ENCODE results near the gene CDC14B.

CDC14B gene

DNA sequence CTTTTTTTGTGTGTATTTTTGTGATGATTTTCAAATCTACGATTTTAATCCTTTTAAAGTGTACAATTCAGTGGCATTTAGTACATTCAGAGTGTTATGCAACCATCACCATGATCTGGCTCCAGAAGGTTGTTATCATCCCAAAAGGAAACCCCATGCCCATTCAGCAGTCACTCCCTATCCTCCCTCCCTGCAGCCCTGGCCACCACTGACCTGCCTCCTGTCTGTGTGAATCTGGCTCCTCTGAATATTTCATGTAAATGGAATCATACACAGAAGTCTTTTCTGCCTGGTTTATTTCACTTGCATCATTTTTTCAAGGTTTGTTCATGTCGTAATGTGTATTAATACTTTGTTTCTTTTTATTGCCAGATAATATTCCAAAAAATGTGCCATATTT lies 137.2 kb downstream of the CDC14B start:
- TF ChIP-seq ZNF384 (IDR thresholded peaks at IDR 0.05) (no peak), LEF1 (IDR thresholded peaks at IDR 0.05; ENCODE audit: borderline replicate concordance) (no peak), FOXM1 (IDR thresholded peaks at IDR 0.05; ENCODE audit: borderline replicate concordance) (no peak)
- no peak for DNase-seq (ENCODE audit: extremely low spot score)
- CTCF ChIA-PET = no interaction called here
- POLR2A ChIA-PET = interaction anchor here (0.6 kb wide), 1 partner anchor 33 kb away, joined by 3 read pairs; the partner anchor contains the start of gene HABP4

GRCh38 chr9:96480736-96481135 lies 138.9 kb downstream of the CDC14B start:
- no peak for DNase-seq (ENCODE audit: extremely low spot score)
- TF ChIP-seq ELF4 (IDR thresholded peaks at IDR 0.05) = no peak
- no peak for TF ChIP-seq LEF1 (IDR thresholded peaks at IDR 0.05; ENCODE audit: borderline replicate concordance)
- no peak for TF ChIP-seq ZNF384 (IDR thresholded peaks at IDR 0.05)
- no peak for TF ChIP-seq FOXM1 (IDR thresholded peaks at IDR 0.05; ENCODE audit: borderline replicate concordance)
- TF ChIP-seq SUZ12 (IDR thresholded peaks at IDR 0.05) = no peak
- no peak for TF ChIP-seq CTBP1 (IDR thresholded peaks at IDR 0.05; ENCODE audit: borderline replicate concordance)
- no peak for TF ChIP-seq FOXA1 (IDR thresholded peaks at IDR 0.05)
- TF ChIP-seq HDGF (IDR thresholded peaks at IDR 0.05; ENCODE audit: borderline replicate concordance) = no peak
- TF ChIP-seq SP1 (IDR thresholded peaks at IDR 0.05) = no peak
- TF ChIP-seq BHLHE40 (IDR thresholded peaks at IDR 0.05; ENCODE audit: borderline replicate concordance) = no peak
- TF ChIP-seq ARNT (IDR thresholded peaks at IDR 0.05) = no peak
- no peak for TF ChIP-seq L3MBTL2 (conservative IDR thresholded peaks at IDR 0.05)
- TF ChIP-seq, protein P1, sequence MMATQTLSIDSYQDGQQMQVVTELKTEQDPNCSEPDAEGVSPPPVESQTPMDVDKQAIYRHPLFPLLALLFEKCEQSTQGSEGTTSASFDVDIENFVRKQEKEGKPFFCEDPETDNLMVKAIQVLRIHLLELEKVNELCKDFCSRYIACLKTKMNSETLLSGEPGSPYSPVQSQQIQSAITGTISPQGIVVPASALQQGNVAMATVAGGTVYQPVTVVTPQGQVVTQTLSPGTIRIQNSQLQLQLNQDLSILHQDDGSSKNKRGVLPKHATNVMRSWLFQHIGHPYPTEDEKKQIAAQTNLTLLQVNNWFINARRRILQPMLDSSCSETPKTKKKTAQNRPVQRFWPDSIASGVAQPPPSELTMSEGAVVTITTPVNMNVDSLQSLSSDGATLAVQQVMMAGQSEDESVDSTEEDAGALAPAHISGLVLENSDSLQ (IDR thresholded peaks at IDR 0.05) = no peak
- no peak for TF ChIP-seq TARDBP (IDR thresholded peaks at IDR 0.05)
- TF ChIP-seq FOXK2 (IDR thresholded peaks at IDR 0.05) = no peak
- no peak for TF ChIP-seq NFRKB (IDR thresholded peaks at IDR 0.05)
- POLR2A ChIA-PET = no interaction called here
- CTCF ChIA-PET = no interaction called here

- POLR2A ChIA-PET = no interaction called here
- CTCF ChIA-PET = interaction anchor here (0.7 kb wide), 1 partner anchor 16 kb away, joined by 3 read pairs; no protein-coding TSS in a partner anchor
- DNase-seq (ENCODE audit: extremely low spot score) = no peak
Observed at GRCh38 chr9:96478829-96479371, 140.7 kb downstream of the CDC14B start.

DNA sequence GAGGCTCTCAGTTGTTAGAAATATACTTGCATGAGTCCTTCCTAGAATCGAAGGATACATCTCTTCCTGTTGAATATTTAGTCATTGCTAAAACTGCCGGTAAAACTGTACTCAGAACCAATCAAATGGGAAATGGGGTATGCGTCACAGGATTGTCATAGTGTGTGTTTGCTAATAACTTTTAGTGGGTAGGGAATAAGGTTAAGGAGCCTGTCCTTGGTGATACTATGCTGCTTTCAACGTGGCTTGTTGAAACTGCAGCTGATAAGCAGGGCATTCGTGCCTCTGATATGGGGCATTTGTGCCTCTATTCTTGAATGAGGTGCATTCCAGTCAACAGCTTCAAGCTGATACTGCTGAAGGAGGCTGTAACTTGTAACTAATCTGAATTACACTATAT lies 143.1 kb downstream of the CDC14B start:
- CTCF ChIA-PET = no interaction called here

More at GRCh38 chr9:96478829-96479371, 140.7 kb downstream of the CDC14B start:
- TF ChIP-seq FOXM1 (IDR thresholded peaks at IDR 0.05; ENCODE audit: borderline replicate concordance) = no peak
- no peak for TF ChIP-seq ARNT (IDR thresholded peaks at IDR 0.05)
- no peak for TF ChIP-seq HDGF (IDR thresholded peaks at IDR 0.05; ENCODE audit: borderline replicate concordance)
- TF ChIP-seq, protein P1 (IDR thresholded peaks at IDR 0.05) = no peak
- TF ChIP-seq NFRKB (IDR thresholded peaks at IDR 0.05) = no peak
- TF ChIP-seq FOXK2 (IDR thresholded peaks at IDR 0.05) = no peak
- no peak for TF ChIP-seq TARDBP (IDR thresholded peaks at IDR 0.05)
- TF ChIP-seq ELF4 (IDR thresholded peaks at IDR 0.05) = no peak

GRCh38 chr9:96476013-96476412 lies 143.6 kb downstream of the CDC14B start:
- ChIA-PET POLR2A (no interaction called here), CTCF (no interaction called here)
- no peak for DNase-seq (ENCODE audit: extremely low spot score)
- no peak for TF ChIP-seq ELF4 (IDR thresholded peaks at IDR 0.05)
- TF ChIP-seq CTBP1 (IDR thresholded peaks at IDR 0.05; ENCODE audit: borderline replicate concordance) = no peak
- TF ChIP-seq, protein P1 (IDR thresholded peaks at IDR 0.05) = no peak
- TF ChIP-seq FOXM1 (IDR thresholded peaks at IDR 0.05; ENCODE audit: borderline replicate concordance) = no peak
- no peak for TF ChIP-seq ZNF384 (IDR thresholded peaks at IDR 0.05)
- TF ChIP-seq ARNT (IDR thresholded peaks at IDR 0.05) = no peak
- no peak for TF ChIP-seq FOXK2 (IDR thresholded peaks at IDR 0.05)
- TF ChIP-seq SP1 (IDR thresholded peaks at IDR 0.05) = no peak
- TF ChIP-seq HDGF (IDR thresholded peaks at IDR 0.05; ENCODE audit: borderline replicate concordance) = no peak
- no peak for TF ChIP-seq SUZ12 (IDR thresholded peaks at IDR 0.05)
- no peak for TF ChIP-seq LEF1 (IDR thresholded peaks at IDR 0.05; ENCODE audit: borderline replicate concordance)
- no peak for TF ChIP-seq BHLHE40 (IDR thresholded peaks at IDR 0.05; ENCODE audit: borderline replicate concordance)
- TF ChIP-seq TARDBP (IDR thresholded peaks at IDR 0.05) = no peak
- no peak for TF ChIP-seq NFRKB (IDR thresholded peaks at IDR 0.05)

More for the DNA sequence above, 143.1 kb downstream of the CDC14B start:
- no peak for DNase-seq (ENCODE audit: extremely low spot score)
- TF ChIP-seq NFRKB (IDR thresholded peaks at IDR 0.05) (no peak), ARNT (IDR thresholded peaks at IDR 0.05) (no peak), ZNF384 (IDR thresholded peaks at IDR 0.05) (no peak), HDGF (IDR thresholded peaks at IDR 0.05; ENCODE audit: borderline replicate concordance) (no peak), FOXK2 (IDR thresholded peaks at IDR 0.05) (no peak), ELF4 (IDR thresholded peaks at IDR 0.05) (no peak), L3MBTL2 (conservative IDR thresholded peaks at IDR 0.05) (no peak)
- TF ChIP-seq, protein P1 (IDR thresholded peaks at IDR 0.05) = no peak
- POLR2A ChIA-PET = no interaction called here

DNA sequence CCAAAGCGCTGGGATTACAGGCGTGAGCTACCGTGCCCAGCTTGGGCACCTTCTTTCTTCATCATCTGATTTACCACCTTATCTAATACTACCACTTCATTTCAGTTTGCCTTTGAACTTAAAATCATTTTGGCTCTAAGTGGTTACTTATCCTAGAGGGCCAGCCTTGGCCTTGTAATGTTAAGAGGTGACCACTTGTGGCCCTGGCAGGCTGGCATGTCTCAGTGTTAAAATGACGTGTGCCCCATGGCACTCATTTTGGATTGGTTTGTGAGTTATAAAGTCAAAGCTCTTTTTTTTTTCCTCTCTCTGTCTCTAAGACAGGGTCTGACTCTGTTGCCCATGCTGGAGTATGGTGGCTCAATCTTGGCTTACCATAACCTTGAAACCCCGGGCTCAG lies 151.9 kb downstream of the CDC14B start:
- DNase-seq (ENCODE audit: extremely low spot score) = no peak
- TF ChIP-seq, protein P1 (IDR thresholded peaks at IDR 0.05) = no peak
- TF ChIP-seq NFRKB (IDR thresholded peaks at IDR 0.05) (no peak), ZNF384 (IDR thresholded peaks at IDR 0.05) (no peak), FOXK2 (IDR thresholded peaks at IDR 0.05) (no peak)
- CTCF ChIA-PET = no interaction called here
- POLR2A ChIA-PET = no interaction called here

Measured in HEK293T (cell line).